Measurements from ENCODE around the gene CH25H.

The CH25H gene

GRCh38 chr10:89242840-89243568 is 35.9 kb upstream of the CH25H start:
- no peaks in the 10 kb centered on the region for H3K4me1 ChIP-seq
- no peaks in the 10 kb centered on the region for H3K36me3 ChIP-seq (ENCODE audit: control insufficient read depth, insufficient read depth, low read length)
- no peak overlapping the region for H3K9ac ChIP-seq
- TF ChIP-seq CTCF (IDR thresholded peaks at IDR 0.05): no peak
- H3K9me3 ChIP-seq (ENCODE audit: control insufficient read depth, low read length): no peaks in the 10 kb centered on the region
- H3K79me2 ChIP-seq: no peaks in the 10 kb centered on the region
- H3K27me3 ChIP-seq (ENCODE audit: control insufficient read depth, insufficient read depth, low read length): no peaks in the 10 kb centered on the region
- H3K4me2 ChIP-seq (ENCODE audit: low read length): no peak overlapping the region
- H2AFZ ChIP-seq: no peak overlapping the region
- no peak overlapping the region for H3K4me3 ChIP-seq (ENCODE audit: low read depth, low read length)
- H3K27ac ChIP-seq: no peak overlapping the region

- Histone ChIP-seq H3K36me3 (ENCODE audit: control insufficient read depth, insufficient read depth, low read length) (no peaks in the 10 kb centered on the region), H3K9me3 (ENCODE audit: control insufficient read depth, low read length) (no peaks in the 10 kb centered on the region), H3K4me3 (ENCODE audit: low read depth, low read length) (no peak overlapping the region), H3K79me2 (no peaks in the 10 kb centered on the region), H3K9ac (no peak overlapping the region), H3K4me2 (ENCODE audit: low read length) (no peak overlapping the region), H3K4me1 (no peaks in the 10 kb centered on the region), H3K27me3 (ENCODE audit: control insufficient read depth, insufficient read depth, low read length) (no peaks in the 10 kb centered on the region), H3K27ac (no peak overlapping the region), H2AFZ (no peak overlapping the region)
- TF ChIP-seq CTCF (IDR thresholded peaks at IDR 0.05): no peak
These were observed 35.2 kb upstream of the CH25H start for GRCh38 chr10:89242345-89242684.

DNA sequence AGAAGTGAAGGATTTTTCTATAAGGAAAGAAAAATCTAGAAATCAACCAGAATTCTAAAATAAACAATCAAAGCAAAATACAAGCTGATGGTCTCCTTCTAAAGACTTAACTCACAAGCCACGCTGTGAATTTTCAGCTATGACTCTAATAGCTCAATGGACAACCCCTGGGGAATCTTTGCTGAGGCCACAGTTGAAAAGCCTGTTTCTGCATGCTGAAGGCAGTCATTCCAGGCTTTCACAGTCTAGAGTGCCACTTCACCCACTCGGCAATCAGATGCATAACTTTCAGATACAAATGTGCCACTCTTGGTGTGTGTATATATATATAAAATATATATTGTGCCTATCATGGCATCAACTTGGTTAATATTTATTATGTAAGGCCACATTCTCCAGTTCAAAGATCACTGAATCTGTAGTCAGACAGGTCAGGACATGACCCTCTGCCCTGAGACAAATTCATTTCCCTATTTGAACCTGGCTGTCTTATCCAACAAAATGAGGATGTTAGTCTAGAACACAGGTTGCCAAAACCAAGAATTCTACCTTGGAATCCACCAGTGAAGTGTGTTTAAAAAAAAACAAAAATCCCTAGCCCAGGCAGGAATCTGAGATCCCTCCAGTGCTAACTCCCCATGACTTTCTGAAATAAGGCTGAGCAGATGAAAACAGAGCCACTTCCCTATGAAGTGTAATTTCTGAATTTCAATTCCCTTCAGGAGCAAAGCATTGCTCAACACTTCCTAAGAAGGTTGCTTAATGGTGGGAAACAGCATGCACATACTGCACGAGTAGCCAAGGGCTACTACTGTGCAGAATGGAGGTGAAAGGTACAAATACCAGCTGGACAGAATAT is 34.6 kb upstream of the CH25H start:
- no peak overlapping the region for H3K4me3 ChIP-seq (ENCODE audit: low read depth, low read length)
- no peaks in the 10 kb centered on the region for H3K4me1 ChIP-seq
- no peaks in the 10 kb centered on the region for H3K27me3 ChIP-seq (ENCODE audit: control insufficient read depth, insufficient read depth, low read length)
- H3K9me3 ChIP-seq (ENCODE audit: control insufficient read depth, low read length): no peaks in the 10 kb centered on the region
- no peaks in the 10 kb centered on the region for H3K36me3 ChIP-seq (ENCODE audit: control insufficient read depth, insufficient read depth, low read length)
- H3K79me2 ChIP-seq: no peaks in the 10 kb centered on the region
- TF ChIP-seq CTCF (IDR thresholded peaks at IDR 0.05): no peak
- no peak overlapping the region for H2AFZ ChIP-seq
- H3K4me2 ChIP-seq (ENCODE audit: low read length): no peak overlapping the region
- H3K27ac ChIP-seq: no peak overlapping the region
- no peak overlapping the region for H3K9ac ChIP-seq

DNA sequence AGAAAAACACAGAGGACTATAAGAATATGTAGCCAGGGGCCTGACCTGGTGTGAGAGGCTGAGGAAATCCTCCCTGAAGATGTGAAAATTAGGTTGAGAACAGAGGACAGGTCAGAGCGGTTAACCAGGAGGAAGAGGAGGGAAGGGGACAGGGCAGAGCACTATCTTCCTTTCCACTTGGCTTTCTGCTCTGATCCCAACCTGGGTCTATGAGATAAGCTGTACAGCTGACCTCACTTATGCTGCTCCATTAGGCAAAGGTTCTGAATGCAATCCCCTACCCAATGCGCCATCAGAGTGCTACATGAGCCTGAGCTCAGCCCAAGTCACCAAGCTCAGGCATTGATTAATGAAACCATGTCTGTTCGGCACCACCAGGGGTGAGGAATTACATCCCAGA is 33.9 kb upstream of the CH25H start:
- no peaks in the 10 kb centered on the region for H3K4me1 ChIP-seq
- no peak overlapping the region for H2AFZ ChIP-seq
- no peaks in the 10 kb centered on the region for H3K27me3 ChIP-seq (ENCODE audit: control insufficient read depth, insufficient read depth, low read length)
- H3K9ac ChIP-seq: no peak overlapping the region
- no peak overlapping the region for H3K4me2 ChIP-seq (ENCODE audit: low read length)
- no peaks in the 10 kb centered on the region for H3K79me2 ChIP-seq
- H3K36me3 ChIP-seq (ENCODE audit: control insufficient read depth, insufficient read depth, low read length): no peaks in the 10 kb centered on the region
- H3K27ac ChIP-seq: no peak overlapping the region
- no peak overlapping the region for H3K4me3 ChIP-seq (ENCODE audit: low read depth, low read length)
- no peak for TF ChIP-seq CTCF (IDR thresholded peaks at IDR 0.05)
- H3K9me3 ChIP-seq (ENCODE audit: control insufficient read depth, low read length): no peaks in the 10 kb centered on the region

Measured in parathyroid adenoma (tissue), 2 donors.